Thyroid gland (tissue), 4 donors: ENCODE data around the gene ANKRD11. TPM values are rescaled to one million over a fixed set of nuclear protein-coding genes. Genes with fewer than 3 reads are reported as not detected.

Experiments
- DNase-seq, 2 donors: peaks; one replicate each; pipeline ENCODE4 v3.0.0-alpha.2; 2019
- H3K27ac ChIP-seq, 3 donors: fragments of 200-600 bp; sonication (generic); 1 replicate in 2 of 3; 2 replicates in 1 of 3; pipeline ENCODE4 v1.5.1; 2016 to 2019; ENCODE audit warnings: mild to moderate bottlenecking in 1 of 3, moderate library complexity in 1 of 3
- H3K27me3 ChIP-seq: fragments of 200-600 bp; sonication (generic); one replicate; pipeline ENCODE4 v1.5.1; 2019
- H3K36me3 ChIP-seq, 2 donors: fragments of 200-600 bp; sonication (generic); one replicate each; pipeline ENCODE4 v1.5.1; 2016 to 2019
- H3K4me1 ChIP-seq, 2 donors: fragments of 200-600 bp; sonication (generic); one replicate each; pipeline ENCODE4 v1.5.1; 2017 to 2019
- H3K4me3 ChIP-seq, 3 donors: fragments of 200-600 bp; sonication (generic); replicated peaks in 1 of 3; 1 replicate in 2 of 3; 2 replicates in 1 of 3; pipeline ENCODE4 v1.5.1; 2016; ENCODE audit warnings: mild to moderate bottlenecking in 1 of 3
- H3K9me3 ChIP-seq: fragments of 200-600 bp; sonication (generic); one replicate; pipeline ENCODE4 v1.5.1; 2017
- POLR2A ChIP-seq, 2 donors: fragments of 450-650 bp; IDR thresholded peaks; one replicate each; pipeline ENCODE4 v1.6.1; 2017; ENCODE audit warnings: antibody characterized with exemption in 2 of 2, mild to moderate bottlenecking in 2 of 2, moderate library complexity in 1 of 2
- WGBS, 2 donors: methylation state at CpG; one replicate each; pipeline ENCODE4 v1.1.5; 2017; 5-methylcytosine and 5-hydroxymethylcytosine counted together
- intact Hi-C: fragments of 100-400 bp; cut with DNase I; formaldehyde crosslinking; loops from one replicate; pipeline ENCODE4 v1.15.1; 2023
- total RNA-seq, 4 donors: library from RNA; depleted of rRNA; stranded (reverse); fragments of >200 nt; gene quantifications; one replicate each; pipeline ENCODE4 v1.2.3, GENCODE V29; 2016
- TF ChIP-seq, protein P1 (sequence below), 6 experiments: fragments of 200-600 bp in 3 of 6; fragments of 450-650 bp in 3 of 6; sonication (generic) in 3 of 6; IDR thresholded peaks; one replicate each; pipeline ENCODE4 v1.5.1; 2016 to 2019; ENCODE audit warnings: antibody characterized with exemption in 6 of 6, mild to moderate bottlenecking in 2 of 6, inconsistent platforms in 1 of 6, moderate library complexity in 1 of 6

ANKRD11 gene
- total RNA-seq, 4 donors from 2014 or later, result 62.1 to 90.4 (median 75.0) TPM

DNA sequence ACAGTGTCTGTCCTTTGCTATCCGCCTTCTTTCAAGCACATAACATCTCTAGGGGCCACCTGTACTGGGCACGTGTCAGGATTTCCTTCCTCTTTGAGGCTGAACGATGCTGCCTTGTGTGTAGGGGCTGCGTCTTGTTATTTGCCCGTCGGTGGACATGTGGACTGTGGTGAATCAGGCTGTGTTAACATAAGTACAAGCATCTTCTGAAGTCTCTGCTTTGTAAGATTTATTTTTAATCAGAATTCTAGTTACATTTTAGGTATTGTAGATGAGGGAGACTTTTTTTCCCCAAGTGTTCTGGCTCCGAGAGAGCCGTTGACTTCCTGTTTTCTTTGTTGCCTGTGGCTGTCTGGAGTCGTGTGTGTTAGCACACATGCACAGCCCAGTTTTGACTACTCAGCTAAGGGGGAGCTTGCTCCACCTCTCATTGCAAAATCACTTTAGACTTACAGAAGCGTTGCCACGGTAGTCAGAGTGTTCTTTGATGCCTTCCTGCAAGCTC, 43.9 kb upstream of the ANKRD11 start:
- no peak for DNase-seq
- H3K36me3 ChIP-seq, result peaks cover 50 to 72% of the 10 kb centered on the region in 2 donors
- WGBS, 2 donors, result 53 to 54% methylated on average over 11 of the region's 11 CpGs

DNA sequence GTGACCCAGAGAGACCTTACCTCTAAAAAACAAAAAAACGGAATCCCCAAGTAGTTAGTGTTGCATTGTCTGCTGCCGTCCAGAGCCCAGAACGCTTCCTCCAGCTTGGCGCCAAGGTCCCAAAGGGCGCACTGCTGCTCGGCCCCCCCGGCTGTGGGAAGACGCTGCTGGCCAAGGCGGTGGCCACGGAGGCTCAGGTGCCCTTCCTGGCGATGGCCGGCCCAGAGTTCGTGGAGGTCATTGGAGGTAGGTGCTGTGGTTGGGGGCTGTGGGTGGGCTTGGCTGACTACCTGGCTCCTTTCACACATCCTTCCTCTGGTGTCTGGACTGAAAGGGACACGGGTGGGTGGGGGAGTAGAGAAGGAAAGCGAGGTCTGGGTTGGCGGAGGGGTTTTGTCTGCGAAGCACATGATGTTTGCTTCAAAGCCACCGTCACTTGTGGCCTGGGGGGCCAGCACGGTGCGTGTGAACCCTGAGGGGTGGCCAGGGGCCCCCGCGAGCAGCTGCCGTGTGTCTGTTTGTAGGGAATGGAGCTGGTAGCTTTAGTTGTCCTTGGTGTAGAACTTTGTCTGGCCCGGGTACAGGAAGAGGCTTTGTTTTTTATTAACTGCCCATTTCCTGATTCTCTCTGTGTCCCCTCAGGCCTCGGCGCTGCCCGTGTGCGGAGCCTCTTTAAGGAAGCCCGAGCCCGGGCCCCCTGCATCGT, 41.6 kb upstream of the ANKRD11 start:
- no peaks in the 10 kb centered on the region for H3K9me3 ChIP-seq
- no peaks in the 10 kb centered on the region for H3K4me1 ChIP-seq
- TF ChIP-seq POLR2A (IDR thresholded peaks at IDR 0.05), result no peak
- TF ChIP-seq, protein P1, sequence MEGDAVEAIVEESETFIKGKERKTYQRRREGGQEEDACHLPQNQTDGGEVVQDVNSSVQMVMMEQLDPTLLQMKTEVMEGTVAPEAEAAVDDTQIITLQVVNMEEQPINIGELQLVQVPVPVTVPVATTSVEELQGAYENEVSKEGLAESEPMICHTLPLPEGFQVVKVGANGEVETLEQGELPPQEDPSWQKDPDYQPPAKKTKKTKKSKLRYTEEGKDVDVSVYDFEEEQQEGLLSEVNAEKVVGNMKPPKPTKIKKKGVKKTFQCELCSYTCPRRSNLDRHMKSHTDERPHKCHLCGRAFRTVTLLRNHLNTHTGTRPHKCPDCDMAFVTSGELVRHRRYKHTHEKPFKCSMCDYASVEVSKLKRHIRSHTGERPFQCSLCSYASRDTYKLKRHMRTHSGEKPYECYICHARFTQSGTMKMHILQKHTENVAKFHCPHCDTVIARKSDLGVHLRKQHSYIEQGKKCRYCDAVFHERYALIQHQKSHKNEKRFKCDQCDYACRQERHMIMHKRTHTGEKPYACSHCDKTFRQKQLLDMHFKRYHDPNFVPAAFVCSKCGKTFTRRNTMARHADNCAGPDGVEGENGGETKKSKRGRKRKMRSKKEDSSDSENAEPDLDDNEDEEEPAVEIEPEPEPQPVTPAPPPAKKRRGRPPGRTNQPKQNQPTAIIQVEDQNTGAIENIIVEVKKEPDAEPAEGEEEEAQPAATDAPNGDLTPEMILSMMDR (IDR thresholded peaks at IDR 0.05), result no peak
- H3K27me3 ChIP-seq, result no peaks in the 10 kb centered on the region
- no peak overlapping the region for H3K4me3 ChIP-seq
- H3K36me3 ChIP-seq, result peaks cover 45 to 79% of the 10 kb centered on the region in 2 donors
- intact Hi-C loops, result no loop called here
- H3K27ac ChIP-seq, result no peak overlapping the region
- WGBS, 2 donors, result 85 to 88% methylated on average over 27 to 30 of the region's 31 CpGs
- no peak for DNase-seq

More for the DNA sequence above, 43.9 kb upstream of the ANKRD11 start:
- Histone ChIP-seq H3K27me3 (no peaks in the 10 kb centered on the region), H3K4me1 (no peaks in the 10 kb centered on the region), H3K9me3 (no peaks in the 10 kb centered on the region), H3K4me3 (no peak overlapping the region), H3K27ac (no peak overlapping the region)
- no peak for TF ChIP-seq POLR2A (IDR thresholded peaks at IDR 0.05)
- TF ChIP-seq, protein P1 (IDR thresholded peaks at IDR 0.05), result no peak
- intact Hi-C loops, result no loop called here

DNA sequence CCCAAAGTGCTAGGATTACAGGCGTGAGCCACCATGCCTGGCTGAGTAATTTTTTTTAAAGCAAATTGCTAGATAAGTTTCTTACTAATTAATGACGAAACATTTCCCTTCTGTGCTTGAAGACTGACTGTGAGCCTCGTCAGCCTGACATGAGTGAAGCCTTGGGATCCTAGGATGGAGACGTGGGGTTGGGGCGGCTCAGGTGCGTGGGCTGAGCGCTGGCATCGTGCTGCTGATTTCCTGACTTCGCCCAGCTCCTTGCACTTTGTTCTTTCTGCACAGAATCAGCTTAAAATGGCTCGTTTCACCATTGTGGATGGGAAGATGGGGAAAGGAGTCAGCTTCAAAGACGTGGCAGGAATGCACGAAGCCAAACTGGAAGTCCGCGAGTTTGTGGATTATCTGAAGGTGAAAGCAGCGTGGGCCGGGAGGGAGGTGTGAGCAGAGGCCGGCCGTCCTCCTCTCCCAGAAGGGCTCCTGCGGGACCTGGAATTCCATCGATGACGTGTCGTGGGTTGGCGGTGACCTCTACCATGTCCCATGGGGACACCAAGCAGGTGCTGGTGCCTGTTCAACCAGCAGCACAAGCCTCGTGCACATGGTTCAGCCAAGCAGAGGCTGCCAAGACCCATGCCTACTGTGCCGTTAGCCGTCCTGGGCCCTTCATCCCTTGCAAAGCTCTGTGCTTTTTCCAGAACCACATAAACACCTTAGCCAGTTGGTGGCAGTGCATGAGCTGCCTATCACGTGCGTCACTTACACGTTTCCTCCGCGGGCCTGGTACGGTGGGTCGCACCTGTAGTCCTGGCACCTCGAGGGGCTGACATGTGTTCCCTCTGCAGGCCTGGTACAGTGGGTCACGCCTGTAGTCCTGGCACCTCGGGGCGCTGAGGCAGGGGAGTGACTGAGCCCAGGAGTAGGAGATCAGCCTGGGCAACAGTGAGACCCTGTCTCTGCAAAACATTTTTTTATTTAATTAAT, 40.3 kb upstream of the ANKRD11 start:
- intact Hi-C loops, result no loop called here
- no peaks in the 10 kb centered on the region for H3K9me3 ChIP-seq
- H3K4me1 ChIP-seq, result no peaks in the 10 kb centered on the region
- TF ChIP-seq, protein P1 (IDR thresholded peaks at IDR 0.05), result no peak
- no peak for TF ChIP-seq POLR2A (IDR thresholded peaks at IDR 0.05)
- no peak overlapping the region for H3K27ac ChIP-seq
- peaks cover 51 to 87% of the 10 kb centered on the region in 2 donors for H3K36me3 ChIP-seq
- 94 to 97% methylated on average over 37 of the region's 37 CpGs for WGBS, 2 donors
- H3K4me3 ChIP-seq, result no peak overlapping the region
- no peaks in the 10 kb centered on the region for H3K27me3 ChIP-seq
- no peak for DNase-seq

DNA sequence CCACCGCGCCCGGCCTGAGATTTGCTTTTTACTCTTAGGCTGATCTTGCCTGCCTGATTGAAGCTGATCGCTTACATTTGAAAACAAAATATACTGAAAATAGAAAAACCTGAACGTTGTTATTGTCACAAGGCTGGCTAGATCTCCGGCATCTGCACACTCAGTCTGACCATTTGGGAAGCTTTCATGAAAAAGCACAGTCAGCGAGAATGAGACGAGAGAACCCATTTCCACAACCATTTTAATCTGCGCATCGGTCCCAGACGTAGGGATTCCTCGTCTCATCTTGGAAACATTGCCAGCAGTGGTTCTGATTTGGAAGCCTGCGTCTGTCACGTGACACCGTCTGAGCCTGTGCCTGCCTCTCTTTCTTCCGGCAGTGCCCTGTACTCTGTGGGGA, 38.7 kb upstream of the ANKRD11 start:
- Histone ChIP-seq H3K27ac (no peak overlapping the region), H3K9me3 (no peaks in the 10 kb centered on the region), H3K4me1 (no peaks in the 10 kb centered on the region), H3K4me3 (no peak overlapping the region), H3K27me3 (no peaks in the 10 kb centered on the region), H3K36me3 (peaks cover 56 to 81% of the 10 kb centered on the region in 2 donors)
- no peak for DNase-seq
- intact Hi-C loops, result no loop called here
- TF ChIP-seq, protein P1 (IDR thresholded peaks at IDR 0.05), result no peak
- no peak for TF ChIP-seq POLR2A (IDR thresholded peaks at IDR 0.05)
- whole genome bisulfite sequencing, 2 donors, result 92 to 97% methylated on average over 16 of the region's 16 CpGs
